ENCODE results near the gene XPNPEP2. TPM values are rescaled to one million over a fixed set of nuclear protein-coding genes. Genes with fewer than 3 reads are reported as not detected.

Gene XPNPEP2
- total and polyA plus RNA-seq, 11 donors: 0.19 to 2.1 (median 0.55) TPM

GRCh38 chrX:129800186-129800585 lies 61.4 kb downstream of the XPNPEP2 start:
- intact Hi-C loops (cut with DNase I): no loop called here
- Histone ChIP-seq H3K4me3 (no peak overlapping the region), H3K9me3 (no peaks in the 10 kb centered on the region), H3K4me1 (no peaks in the 10 kb centered on the region), H3K27ac (no peak overlapping the region), H3K27me3 (peaks cover 0 to 6% (median 0%) of the 10 kb centered on the region in 9 donors), H3K36me3 (peaks cover 0 to 9% (median 3%) of the 10 kb centered on the region in 9 donors)
- DNase-seq (no peak), ATAC-seq (no peak)
- TF ChIP-seq CTCF (IDR thresholded peaks at IDR 0.05) (no peak), POLR2A (IDR thresholded peaks at IDR 0.05) (no peak)
- WGBS, 4 donors: 48 to 90% (median 75%) methylated on average over 4 of the region's 4 CpGs

- ATAC-seq: no peak
- Histone ChIP-seq H3K4me1 (peaks cover 0 to under 1% (median 0%) of the 10 kb centered on the region in 12 donors), H3K9me3 (no peaks in the 10 kb centered on the region), H3K27ac (no peak overlapping the region), H3K27me3 (peaks cover 0 to 6% (median 0%) of the 10 kb centered on the region in 9 donors), H3K4me3 (no peak overlapping the region), H3K36me3 (peaks cover 0 to 24% (median 12%) of the 10 kb centered on the region in 9 donors)
- intact Hi-C loops (cut with DNase I): no loop called here
- WGBS, 4 donors: 24 to 53% (median 45%) methylated on average over 1 of the region's 1 CpG
- no peak for DNase-seq
- no peak for TF ChIP-seq POLR2A (IDR thresholded peaks at IDR 0.05)
These were observed 64.1 kb downstream of the XPNPEP2 start for GRCh38 chrX:129802863-129803262.

- peaks cover 0 to 6% (median 0%) of the 10 kb centered on the region in 9 donors for H3K27me3 ChIP-seq
- peaks cover 0 to 29% (median 12%) of the 10 kb centered on the region in 9 donors for H3K36me3 ChIP-seq
- no peak overlapping the region for H3K4me3 ChIP-seq
- intact Hi-C loops (cut with DNase I): no loop called here
- no peak overlapping the region for H3K27ac ChIP-seq
- no peak for ATAC-seq
- no peak for DNase-seq
- TF ChIP-seq CTCF (IDR thresholded peaks at IDR 0.05) (no peak), POLR2A (IDR thresholded peaks at IDR 0.05) (no peak)
- no peaks in the 10 kb centered on the region for H3K9me3 ChIP-seq
- WGBS, 4 donors: 84 to 98% (median 88%) methylated on average over 4 of the region's 4 CpGs
- peaks cover 0 to 13% (median 0%) of the 10 kb centered on the region in 12 donors for H3K4me1 ChIP-seq
These were observed 66.0 kb downstream of the XPNPEP2 start for GRCh38 chrX:129804806-129805205.

- Histone ChIP-seq H3K36me3 (peaks cover 0 to 54% (median 15%) of the 10 kb centered on the region in 9 donors), H3K9me3 (no peaks in the 10 kb centered on the region), H3K27me3 (no peaks in the 10 kb centered on the region), H3K27ac (peak overlapping the region in 1 of 12 donors; percentile 66), H3K4me1 (peaks cover 0 to 13% (median 0%) of the 10 kb centered on the region in 12 donors), H3K4me3 (no peak overlapping the region)
- ATAC-seq (no peak), DNase-seq (no peak)
- TF ChIP-seq POLR2A (IDR thresholded peaks at IDR 0.05) (no peak), CTCF (IDR thresholded peaks at IDR 0.05) (no peak)
- intact Hi-C loops (cut with DNase I): no loop called here
- WGBS, 4 donors: 42 to 73% (median 62%) methylated on average over 2 of the region's 2 CpGs
These were observed 69.5 kb downstream of the XPNPEP2 start for GRCh38 chrX:129808158-129808828.

All from heart left ventricle (tissue), 16 donors.